C4-2B (cell line): ENCODE results near the gene ASXL1.

Experiments used
- ZFX ChIP-seq: fragments of 450-650 bp; IDR thresholded peaks from 2 replicates; pipeline ENCODE4 v1.6.1; 2017
- TF ChIP-seq, protein P1 (sequence below): fragments of 450-650 bp; conservative IDR thresholded peaks from 2 replicates; pipeline ENCODE4 v1.5.1; 2017; ENCODE audit warnings: mild to moderate bottlenecking

DNA sequence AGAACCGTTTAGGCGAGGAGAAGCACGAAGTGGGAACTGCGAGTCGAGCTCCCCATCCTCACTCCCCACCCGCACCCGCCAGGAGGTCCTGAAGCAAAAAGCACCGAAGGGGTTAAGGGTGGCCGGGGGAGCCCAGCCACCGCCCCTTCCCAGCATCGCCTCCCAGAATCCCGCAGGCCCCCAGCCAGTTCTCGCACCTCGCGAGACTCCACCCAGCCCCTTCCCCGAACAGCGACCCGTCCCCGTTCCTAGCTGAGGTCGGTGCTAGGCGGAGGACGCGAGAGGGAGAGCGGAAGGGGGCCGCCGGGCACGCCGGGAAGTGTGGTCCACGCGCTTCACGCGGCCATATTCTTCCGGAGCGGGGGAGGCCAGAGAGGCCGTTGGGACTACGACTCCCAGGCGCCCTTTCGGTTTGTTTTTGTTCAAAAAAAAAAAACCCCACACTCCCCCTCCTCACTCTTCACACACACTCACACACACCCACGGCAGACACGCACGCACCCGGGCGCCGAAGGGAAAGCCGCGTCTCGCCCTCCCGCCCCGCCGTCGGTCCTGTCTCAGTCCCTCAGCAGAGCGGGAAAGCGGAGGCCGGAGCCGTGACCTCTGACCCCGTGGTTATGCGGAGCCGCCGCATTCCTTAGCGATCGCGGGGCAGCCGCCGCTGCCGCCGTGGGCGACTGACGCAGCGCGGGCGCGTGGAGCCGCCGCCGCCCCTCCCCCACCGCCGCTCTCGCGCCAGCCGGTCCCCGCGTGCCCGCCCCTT, at the start of gene ASXL1:
- TF ChIP-seq, protein P1, sequence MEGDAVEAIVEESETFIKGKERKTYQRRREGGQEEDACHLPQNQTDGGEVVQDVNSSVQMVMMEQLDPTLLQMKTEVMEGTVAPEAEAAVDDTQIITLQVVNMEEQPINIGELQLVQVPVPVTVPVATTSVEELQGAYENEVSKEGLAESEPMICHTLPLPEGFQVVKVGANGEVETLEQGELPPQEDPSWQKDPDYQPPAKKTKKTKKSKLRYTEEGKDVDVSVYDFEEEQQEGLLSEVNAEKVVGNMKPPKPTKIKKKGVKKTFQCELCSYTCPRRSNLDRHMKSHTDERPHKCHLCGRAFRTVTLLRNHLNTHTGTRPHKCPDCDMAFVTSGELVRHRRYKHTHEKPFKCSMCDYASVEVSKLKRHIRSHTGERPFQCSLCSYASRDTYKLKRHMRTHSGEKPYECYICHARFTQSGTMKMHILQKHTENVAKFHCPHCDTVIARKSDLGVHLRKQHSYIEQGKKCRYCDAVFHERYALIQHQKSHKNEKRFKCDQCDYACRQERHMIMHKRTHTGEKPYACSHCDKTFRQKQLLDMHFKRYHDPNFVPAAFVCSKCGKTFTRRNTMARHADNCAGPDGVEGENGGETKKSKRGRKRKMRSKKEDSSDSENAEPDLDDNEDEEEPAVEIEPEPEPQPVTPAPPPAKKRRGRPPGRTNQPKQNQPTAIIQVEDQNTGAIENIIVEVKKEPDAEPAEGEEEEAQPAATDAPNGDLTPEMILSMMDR, result no peak
- TF ChIP-seq ZFX, result 0 out of 2 replicates have a peak, but pooled peaks have one; percentile 20
